ENCODE measurements around the gene KLHL21. TPM values are rescaled to one million over a fixed set of nuclear protein-coding genes. Genes with fewer than 3 reads are reported as not detected.
"Not testable (repeated sequence)": the region's sequence is repeated elsewhere in the genome, so short reads cannot be mapped to it uniquely, and the experiment has no call there.

KLHL21 gene
- total RNA-seq, 2 experiments from 2014 or later = 39.0 to 42.0 TPM

DNA sequence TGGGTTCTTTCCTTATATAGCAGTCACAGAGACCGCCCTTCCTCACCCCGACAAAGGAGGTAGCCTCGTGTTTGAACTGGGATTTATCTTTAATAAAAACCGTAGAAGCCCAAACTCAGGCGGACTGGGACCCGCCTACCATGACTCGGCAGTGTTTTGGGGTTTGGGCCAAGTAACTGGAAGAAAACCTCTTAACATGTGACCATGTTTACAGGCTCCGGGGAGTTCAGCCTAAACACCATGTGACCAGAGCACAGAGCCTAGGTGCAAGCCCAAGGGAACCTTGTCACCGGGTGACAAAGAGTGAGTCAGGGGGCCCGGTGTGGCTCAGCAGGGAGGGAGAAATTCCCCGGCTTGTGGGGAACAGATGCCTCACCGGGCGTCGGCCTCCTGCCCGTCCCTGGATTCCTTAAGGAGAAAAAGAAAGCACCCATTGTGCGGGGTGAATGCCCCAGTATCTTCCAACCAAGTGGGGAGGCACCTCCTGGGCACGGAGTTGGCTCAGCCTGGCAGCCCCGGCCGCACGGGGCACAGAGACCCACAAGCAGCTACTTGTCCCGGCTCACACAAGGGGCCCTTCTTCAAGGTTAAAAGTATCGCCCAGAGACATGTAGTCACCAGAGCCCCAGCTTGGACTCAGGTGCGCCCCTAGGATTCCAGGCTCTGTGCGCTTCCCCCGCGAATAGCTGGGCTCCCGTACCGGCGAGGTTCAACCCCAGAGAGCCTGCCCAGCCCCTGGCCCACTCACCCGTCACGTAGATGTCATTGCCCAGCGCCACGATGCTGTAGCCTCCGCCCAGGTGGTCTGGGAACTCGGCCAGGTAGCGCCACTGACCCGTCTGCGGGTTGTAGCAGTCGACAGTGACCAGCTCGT is 1.4 kb downstream of the KLHL21 start:
- Mint-ChIP-seq H3K36me3 (peaks cover 2% of the 10 kb centered on the region), H3K27me3 (no peaks in the 10 kb centered on the region)

DNA sequence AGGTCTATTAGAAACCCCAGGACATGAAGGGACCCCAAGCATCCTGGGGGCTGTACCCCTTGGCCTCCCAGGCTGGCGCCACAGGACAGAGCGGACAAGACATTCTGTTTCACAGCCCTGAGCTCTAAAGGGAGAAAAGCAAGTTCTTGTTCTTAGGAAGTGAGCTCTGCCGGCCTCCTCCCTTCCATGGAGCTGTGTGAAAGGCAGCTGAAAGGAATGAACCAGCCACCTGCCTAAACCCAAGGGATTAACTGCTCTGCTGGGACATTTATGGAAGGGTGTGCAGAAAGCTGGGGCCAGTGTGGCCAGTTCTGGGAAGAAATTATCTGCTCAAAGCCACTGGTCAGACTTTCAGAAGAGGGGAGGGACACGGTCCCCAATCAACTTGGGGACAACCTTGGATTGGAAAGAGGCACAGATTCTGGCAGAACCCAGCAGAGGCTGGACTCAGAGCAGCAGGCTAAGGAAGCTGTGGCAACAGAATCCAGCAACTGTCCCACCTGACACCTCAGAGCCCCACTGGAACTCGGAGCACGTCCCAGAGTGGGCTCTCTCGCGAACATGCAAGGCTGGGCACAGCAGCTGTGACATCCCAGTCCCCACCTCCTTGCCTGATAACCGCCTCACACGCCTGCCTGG is 2.1 kb downstream of the KLHL21 start:
- ATAC-seq (ENCODE audit: low read depth) = peak; percentile 4
- Mint-ChIP-seq H3K27ac (peak overlapping the region; percentile 90), H3K27me3 (no peaks in the 10 kb centered on the region), H3K36me3 (peaks cover 2% of the 10 kb centered on the region), H3K4me3 (peak overlapping the region; percentile 96), H3K9me3 (no peaks in the 10 kb centered on the region), H3K4me1 (peaks cover 30% of the 10 kb centered on the region)
- DNase-seq = no peak
- POLR2A ChIA-PET = interaction anchor here (0.5 to 3.9 kb wide), 7 partner anchors 19 to 574 kb away, joined by 3 to 41 read pairs (median 3); partner anchors contain the start of genes NOL9, THAP3 and ZBTB48

More for the DNA sequence above, 1.4 kb downstream of the KLHL21 start:
- Mint-ChIP-seq H3K4me3 (peak overlapping the region; percentile 96), H3K9me3 (no peaks in the 10 kb centered on the region), H3K4me1 (peaks cover 30% of the 10 kb centered on the region), H3K27ac (peak overlapping the region; percentile 90)
- ATAC-seq (ENCODE audit: low read depth) = peak; percentile 30
- POLR2A ChIA-PET = interaction anchor here (0.6 to 4.6 kb wide), 9 partner anchors 11 to 183 kb away, joined by 3 to 41 read pairs (median 6); partner anchors contain the start of genes CAMTA1, PHF13, PLEKHG5 and THAP3
- peak; percentile 65 for DNase-seq

- peak overlapping the region; percentile 96 for H3K4me3 Mint-ChIP-seq
- not testable (repeated sequence) for H3K27me3 Mint-ChIP-seq; H3K9me3 Mint-ChIP-seq; DNase-seq; ATAC-seq (ENCODE audit: low read depth); H3K36me3 Mint-ChIP-seq
- H3K27ac Mint-ChIP-seq = peak overlapping the region; percentile 90
- POLR2A ChIA-PET = interaction anchor here (0.5 to 3.9 kb wide), 6 partner anchors 18 to 574 kb away, joined by 3 to 41 read pairs (median 3); partner anchors contain the start of genes NOL9, THAP3 and ZBTB48
- H3K4me1 Mint-ChIP-seq = peaks cover 30% of the 10 kb centered on the region
Measured at GRCh38 chr1:6599991-6600390, 2.7 kb downstream of the KLHL21 start.

- POLR2A ChIA-PET = interaction anchor here (0.5 to 3.9 kb wide), 4 partner anchors 18 to 45 kb away, joined by 3 to 41 read pairs (median 4); partner anchors contain the start of genes NOL9, THAP3 and ZBTB48
- ATAC-seq (ENCODE audit: low read depth) (peak; percentile 11), DNase-seq (peak; percentile 48)
- Mint-ChIP-seq H3K27ac (peak overlapping the region; percentile 90), H3K4me1 (peaks cover 29% of the 10 kb centered on the region), H3K4me3 (peak overlapping the region; percentile 96), H3K36me3 (peaks cover 2% of the 10 kb centered on the region), H3K9me3 (no peaks in the 10 kb centered on the region), H3K27me3 (no peaks in the 10 kb centered on the region)
Measured at GRCh38 chr1:6599141-6599975, 3.3 kb downstream of the KLHL21 start.

GRCh38 chr1:6597777-6598131 is 4.9 kb downstream of the KLHL21 start:
- H3K27ac Mint-ChIP-seq = no peak overlapping the region
- no peak overlapping the region for H3K4me3 Mint-ChIP-seq
- no peaks in the 10 kb centered on the region for H3K27me3 Mint-ChIP-seq
- DNase-seq (no peak), ATAC-seq (ENCODE audit: low read depth) (no peak)
- H3K36me3 Mint-ChIP-seq = peaks cover 2% of the 10 kb centered on the region
- peaks cover 20% of the 10 kb centered on the region for H3K4me1 Mint-ChIP-seq
- POLR2A ChIA-PET = interaction anchor here (0.8 to 3.9 kb wide), 3 partner anchors 14 to 18 kb away, joined by 3 to 41 read pairs (median 3); partner anchors contain the start of gene ZBTB48
- H3K9me3 Mint-ChIP-seq = no peaks in the 10 kb centered on the region

DNA sequence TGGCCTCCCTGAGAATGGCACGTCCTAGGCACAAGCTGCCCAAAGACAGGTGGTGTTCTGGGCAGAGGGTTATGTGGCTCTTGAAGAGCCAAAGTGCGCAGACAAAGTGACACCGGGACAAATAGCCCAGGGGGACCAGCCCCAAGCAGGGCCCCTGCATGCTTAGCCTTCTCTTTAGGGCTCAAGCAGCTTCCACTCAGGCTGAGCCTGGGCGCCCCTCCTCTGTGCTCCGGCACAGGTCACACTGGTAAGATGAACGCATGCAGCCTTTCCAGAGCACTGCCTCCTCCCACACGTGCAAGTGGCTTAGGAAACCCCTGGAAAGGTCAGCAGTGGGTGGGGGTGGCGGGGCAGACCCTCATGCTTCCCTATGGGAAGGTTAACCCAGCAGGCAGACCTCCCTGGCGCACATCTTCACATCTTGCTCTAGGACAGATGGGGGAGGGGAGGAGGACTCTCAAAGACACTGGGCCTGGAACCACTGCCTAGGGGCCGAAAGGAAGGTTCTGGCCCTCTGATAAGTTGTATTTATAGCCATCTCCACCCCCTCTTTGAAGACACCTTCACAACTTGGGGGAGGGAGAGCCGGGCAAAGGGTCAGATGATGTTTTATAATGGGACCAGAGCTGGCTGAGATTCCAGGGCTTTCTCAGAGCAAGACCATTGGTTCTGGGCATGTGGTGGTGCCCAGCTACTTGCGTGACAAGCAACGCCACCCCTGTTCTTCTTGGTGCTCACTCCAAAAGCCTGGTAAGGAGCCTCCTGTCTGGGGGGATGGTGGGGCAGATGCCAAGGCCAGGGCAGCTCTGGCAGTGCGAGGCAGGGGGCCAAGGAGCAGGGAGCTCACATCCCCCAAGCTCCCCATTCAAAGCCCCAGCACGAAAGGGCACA is 5.5 kb downstream of the KLHL21 start:
- peaks cover 24% of the 10 kb centered on the region for H3K4me1 Mint-ChIP-seq
- no peaks in the 10 kb centered on the region for H3K27me3 Mint-ChIP-seq
- no peak overlapping the region for H3K4me3 Mint-ChIP-seq
- no peak for ATAC-seq (ENCODE audit: low read depth)
- H3K9me3 Mint-ChIP-seq = no peaks in the 10 kb centered on the region
- H3K36me3 Mint-ChIP-seq = peaks cover 2% of the 10 kb centered on the region
- no peak for DNase-seq
- H3K27ac Mint-ChIP-seq = no peak overlapping the region
- POLR2A ChIA-PET = interaction anchor here (0.8 to 3.9 kb wide), 3 partner anchors 15 to 19 kb away, joined by 3 to 41 read pairs (median 3); partner anchors contain the start of gene ZBTB48

DNA sequence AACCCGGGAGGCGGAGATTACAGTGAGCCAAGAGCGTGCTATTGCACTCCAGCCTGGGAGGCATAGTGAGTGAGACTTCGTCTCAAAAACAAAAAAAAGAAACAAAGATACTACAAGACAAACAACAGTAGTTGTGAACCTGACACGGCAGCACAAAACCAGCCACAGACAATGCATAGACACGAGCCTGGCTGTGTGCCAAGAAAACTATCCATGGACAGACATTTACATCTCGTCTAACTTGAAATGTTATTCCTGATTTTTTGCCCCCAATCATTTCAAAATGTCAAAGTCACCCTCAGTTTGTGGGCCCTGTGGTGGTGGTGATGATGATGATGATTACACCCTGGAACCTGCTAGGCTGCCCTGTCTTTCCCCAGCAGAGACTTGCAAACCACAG is 6.3 kb downstream of the KLHL21 start:
- Mint-ChIP-seq H3K27me3 (no peaks in the 10 kb centered on the region), H3K27ac (peak overlapping the region; percentile 25), H3K9me3 (no peaks in the 10 kb centered on the region), H3K36me3 (peaks cover 2% of the 10 kb centered on the region), H3K4me1 (peaks cover 31% of the 10 kb centered on the region), H3K4me3 (no peak overlapping the region)
- POLR2A ChIA-PET = no interaction called here
- ATAC-seq (ENCODE audit: low read depth) (no peak), DNase-seq (no peak)

- no peak overlapping the region for H3K4me3 Mint-ChIP-seq
Measured at GRCh38 chr1:6594977-6595740, 7.5 kb downstream of the KLHL21 start.

GRCh38 chr1:6593810-6594209 is 8.9 kb downstream of the KLHL21 start:
- Mint-ChIP-seq H3K9me3 (no peaks in the 10 kb centered on the region), H3K4me1 (peaks cover 24% of the 10 kb centered on the region), H3K27ac (no peak overlapping the region), H3K36me3 (peaks cover 2% of the 10 kb centered on the region), H3K4me3 (no peak overlapping the region), H3K27me3 (no peaks in the 10 kb centered on the region)
- DNase-seq (no peak), ATAC-seq (ENCODE audit: low read depth) (no peak)
- POLR2A ChIA-PET = interaction anchor here (1.0 kb wide), 1 partner anchor 24 kb away, joined by 3 read pairs; no protein-coding TSS in a partner anchor

More at GRCh38 chr1:6594977-6595740, 7.5 kb downstream of the KLHL21 start:
- DNase-seq (no peak), ATAC-seq (ENCODE audit: low read depth) (no peak)
- no peak overlapping the region for H3K27ac Mint-ChIP-seq
- H3K36me3 Mint-ChIP-seq = peaks cover 2% of the 10 kb centered on the region
- H3K4me1 Mint-ChIP-seq = peaks cover 36% of the 10 kb centered on the region
- no peaks in the 10 kb centered on the region for H3K9me3 Mint-ChIP-seq
- no peaks in the 10 kb centered on the region for H3K27me3 Mint-ChIP-seq
- POLR2A ChIA-PET = interaction anchor here (0.6 to 1.0 kb wide), 2 partner anchors 23 to 38 kb away, joined by 3 read pairs; no protein-coding TSS in a partner anchor

DNA sequence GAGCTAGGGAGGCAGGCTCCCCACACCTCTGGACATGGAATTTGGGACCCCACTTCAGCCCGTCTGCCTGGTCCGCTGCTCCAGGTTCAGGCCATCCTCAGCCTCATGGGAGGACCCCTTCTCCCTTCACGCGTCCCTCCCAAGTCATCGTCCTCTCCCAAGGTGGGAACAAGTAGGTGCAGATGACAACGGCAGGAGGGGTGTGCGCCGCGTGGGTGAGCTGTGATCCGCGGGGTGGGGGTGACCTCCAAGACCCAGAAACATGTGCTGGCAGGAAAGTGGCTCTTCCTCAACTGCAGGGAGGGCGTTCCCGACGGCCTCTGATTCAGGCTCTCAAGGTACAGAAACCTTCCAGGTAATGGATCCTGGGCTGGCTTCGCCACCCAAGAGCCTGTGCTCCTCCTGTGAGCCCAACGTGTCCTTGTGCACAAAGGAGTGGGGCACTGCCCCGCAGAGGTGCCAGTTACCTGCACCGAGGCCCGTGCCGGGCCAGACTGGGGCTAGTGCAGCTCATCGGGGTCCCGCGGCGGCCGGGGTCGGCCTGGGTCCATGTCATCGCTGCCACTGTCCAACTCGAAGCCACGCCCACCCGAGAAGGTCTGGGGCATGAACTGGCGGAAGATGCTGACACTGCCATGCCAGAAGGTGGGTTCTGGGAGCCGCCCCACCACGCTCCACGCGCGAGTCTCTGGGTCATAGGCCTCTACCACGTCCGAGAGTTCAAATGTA is 9.6 kb downstream of the KLHL21 start:
- ATAC-seq (ENCODE audit: low read depth) = no peak
- POLR2A ChIA-PET = interaction anchor here (2.2 kb wide), 1 partner anchor 13 kb away, joined by 8 read pairs; the partner anchor contains the start of gene ZBTB48
- H3K4me3 Mint-ChIP-seq = no peak overlapping the region
- no peak for DNase-seq
- H3K27ac Mint-ChIP-seq = peak overlapping the region; percentile 78
- H3K27me3 Mint-ChIP-seq = no peaks in the 10 kb centered on the region
- H3K9me3 Mint-ChIP-seq = no peaks in the 10 kb centered on the region
- H3K4me1 Mint-ChIP-seq = peaks cover 22% of the 10 kb centered on the region
- peaks cover 2% of the 10 kb centered on the region for H3K36me3 Mint-ChIP-seq

GRCh38 chr1:6592441-6592840 is 10.2 kb downstream of the KLHL21 start:
- ATAC-seq (ENCODE audit: low read depth) = no peak
- POLR2A ChIA-PET = interaction anchor here (1.1 to 2.2 kb wide), 2 partner anchors 11 to 12 kb away, joined by 4 to 8 read pairs; partner anchors contain the start of gene ZBTB48
- no peak overlapping the region for H3K4me3 Mint-ChIP-seq
- H3K36me3 Mint-ChIP-seq = peaks cover 2% of the 10 kb centered on the region
- peaks cover 19% of the 10 kb centered on the region for H3K4me1 Mint-ChIP-seq
- H3K27me3 Mint-ChIP-seq = no peaks in the 10 kb centered on the region
- no peaks in the 10 kb centered on the region for H3K9me3 Mint-ChIP-seq
- H3K27ac Mint-ChIP-seq = peak overlapping the region; percentile 78
- no peak for DNase-seq
